Lower lobe of right lung (tissue), 2 donors: ENCODE measurements around the gene SH3BP4. TPM values are rescaled to one million over a fixed set of nuclear protein-coding genes. Genes with fewer than 3 reads are reported as not detected.

ENCODE experiments used
- ATAC-seq, 2 donors: fragments of 200-7000 bp; cut with Tn5 transposase; one replicate each; pipeline ENCODE4 v1.9.1; 2020 to 2022; ENCODE audit warnings: mild to moderate bottlenecking in 2 of 2, moderate library complexity in 2 of 2
- DNase-seq: peaks from one replicate; pipeline ENCODE4 v3.0.0-alpha.2; 2020
- H3K27ac ChIP-seq: fragments of 200-600 bp; one replicate; pipeline ENCODE4 v1.8.0; 2022
- H3K27me3 ChIP-seq: fragments of 200-600 bp; one replicate; pipeline ENCODE4 v1.8.0; 2022; ENCODE audit warnings: low read depth
- H3K36me3 ChIP-seq: fragments of 200-600 bp; one replicate; pipeline ENCODE4 v1.8.0; 2022; ENCODE audit warnings: mild to moderate bottlenecking
- H3K4me1 ChIP-seq: fragments of 200-600 bp; one replicate; pipeline ENCODE4 v1.8.0; 2022
- H3K4me3 ChIP-seq: fragments of 200-600 bp; one replicate; pipeline ENCODE4 v1.8.0; 2022; ENCODE audit warnings: mild to moderate bottlenecking
- H3K9me3 ChIP-seq: fragments of 200-600 bp; one replicate; pipeline ENCODE4 v1.8.0; 2022
- CTCF ChIP-seq: fragments of 200-600 bp; IDR thresholded peaks from one replicate; pipeline ENCODE4 v1.8.0; 2022; ENCODE audit warnings: antibody characterized with exemption, mild to moderate bottlenecking
- intact Hi-C: fragments of 100-400 bp; cut with DNase I; formaldehyde crosslinking; loops from one replicate; pipeline ENCODE4 v1.11.0; 2022
- total RNA-seq: library from RNA; stranded (reverse); fragmentation: NEBNext Ultra II Directional; extraction: Animal tissue kit (Norgen Biotek cat#: 25700); gene quantifications from one replicate; pipeline ENCODE4 v1.2.1, GENCODE V29; 2021
- donor health status: DM: no; HTN: yes; CAD: no; lungs with severe emphysema.

The SH3BP4 gene
- total RNA-seq, 1 donor from 2014 or later = 36.8 TPM

- peaks cover 34% of the 10 kb centered on the region for H3K4me1 ChIP-seq
- intact Hi-C loops = no loop called here
- H3K36me3 ChIP-seq = peaks cover 10% of the 10 kb centered on the region
- no peak overlapping the region for H3K4me3 ChIP-seq
- DNase-seq (no peak), ATAC-seq (no peak)
- no peaks in the 10 kb centered on the region for H3K27me3 ChIP-seq
- TF ChIP-seq CTCF = no peak
- H3K27ac ChIP-seq = no peak overlapping the region
- H3K9me3 ChIP-seq = no peaks in the 10 kb centered on the region
Observed at GRCh38 chr2:235000426-235001236, 48.8 kb downstream of the SH3BP4 start.

- intact Hi-C loops = no loop called here
- H3K36me3 ChIP-seq = peaks cover 5% of the 10 kb centered on the region
- ATAC-seq (no peak), DNase-seq (no peak)
- no peak overlapping the region for H3K27ac ChIP-seq
- peaks cover 35% of the 10 kb centered on the region for H3K4me1 ChIP-seq
- no peaks in the 10 kb centered on the region for H3K27me3 ChIP-seq
- TF ChIP-seq CTCF = no peak
- no peaks in the 10 kb centered on the region for H3K9me3 ChIP-seq
- no peak overlapping the region for H3K4me3 ChIP-seq
Observed at GRCh38 chr2:235001237-235002133, 49.7 kb downstream of the SH3BP4 start.

GRCh38 chr2:235002198-235003095 is 50.6 kb downstream of the SH3BP4 start:
- Histone ChIP-seq H3K4me3 (no peak overlapping the region), H3K27me3 (no peaks in the 10 kb centered on the region), H3K4me1 (peaks cover 38% of the 10 kb centered on the region), H3K36me3 (peaks cover under 1% of the 10 kb centered on the region), H3K27ac (no peak overlapping the region), H3K9me3 (no peaks in the 10 kb centered on the region)
- intact Hi-C loops = no loop called here
- no peak for TF ChIP-seq CTCF
- DNase-seq = no peak
- ATAC-seq = no peak

- ATAC-seq (no peak), DNase-seq (no peak)
- no peak overlapping the region for H3K27ac ChIP-seq
- H3K9me3 ChIP-seq = no peaks in the 10 kb centered on the region
- intact Hi-C loops = no loop called here
- no peaks in the 10 kb centered on the region for H3K27me3 ChIP-seq
- no peak overlapping the region for H3K4me3 ChIP-seq
- no peak for TF ChIP-seq CTCF
- peaks cover 46% of the 10 kb centered on the region for H3K4me1 ChIP-seq
- no peaks in the 10 kb centered on the region for H3K36me3 ChIP-seq
Observed at GRCh38 chr2:235003096-235003775, 51.4 kb downstream of the SH3BP4 start.
